ENCODE data around the gene WNT3A. TPM values are rescaled to one million over a fixed set of nuclear protein-coding genes. Genes with fewer than 3 reads are reported as not detected.

WNT3A gene
- total and polyA plus RNA-seq, 9 of the 15 experiments (the other 6 are each of a cell fraction or from before 2014, with no cell fraction given), result not detected

DNA sequence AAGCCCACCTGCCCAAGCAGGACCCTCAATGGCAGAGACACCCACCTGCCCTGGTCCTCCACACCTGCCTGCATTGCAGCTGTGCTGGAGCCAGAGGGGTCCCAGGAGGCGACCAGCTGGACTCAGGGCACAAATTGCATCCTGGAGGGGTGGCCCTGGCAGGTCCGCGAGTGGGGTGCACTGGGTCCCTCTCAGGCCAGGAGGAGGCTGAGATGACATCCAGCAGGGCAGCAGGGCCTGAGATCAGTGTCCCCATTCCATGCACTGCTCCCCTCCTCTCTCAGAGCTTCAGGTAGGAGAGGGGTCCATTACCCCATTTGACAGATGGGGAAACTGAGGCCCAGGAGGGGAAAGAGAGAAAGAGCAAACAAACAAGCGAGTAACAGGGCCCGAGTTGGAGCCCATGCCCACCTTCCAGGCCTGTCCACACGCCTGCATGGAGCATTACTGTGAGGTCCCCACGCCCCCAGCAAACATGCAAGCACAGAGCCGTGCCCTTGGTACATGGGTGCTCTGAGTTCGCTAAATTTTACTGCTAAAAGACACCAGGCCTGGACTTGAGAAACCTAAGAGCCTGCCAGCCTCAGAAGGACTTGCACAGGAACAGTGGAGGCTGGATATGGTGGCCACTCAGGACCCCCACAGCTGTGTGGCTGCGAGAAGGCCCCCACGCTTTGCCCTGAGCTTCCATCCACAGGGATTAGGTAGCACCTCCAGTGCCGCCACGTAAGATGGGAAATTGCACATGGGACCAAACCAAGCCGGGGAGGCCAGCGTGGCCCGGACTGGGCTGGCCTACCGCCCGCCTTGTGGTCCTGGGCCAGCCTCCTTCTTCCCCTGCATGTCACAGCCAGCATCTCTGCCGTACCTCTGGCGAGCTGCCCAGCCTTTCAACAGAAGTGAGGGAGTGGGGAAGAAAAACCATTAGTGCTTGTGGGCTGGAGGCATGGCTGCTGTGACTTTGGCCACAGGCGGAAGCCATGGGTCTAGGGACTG lies 7.4 kb downstream of the WNT3A start:
- no peak overlapping the region for H3K4me3 ChIP-seq
- no TSS peak for BruUV-seq (replicated peaks)
- H3K4me1 ChIP-seq (replicated peaks in 1 of 2; ENCODE audit: control insufficient read depth in 2 of 2, insufficient read depth in 2 of 2, low read length in 2 of 2), result peaks cover 0 to 22% of the 10 kb centered on the region in 2 experiments; a peak in 2 of 5 replicates
- peaks cover 48 to 96% of the 10 kb centered on the region in 2 experiments for H3K27me3 ChIP-seq (ENCODE audit: control insufficient read depth in 2 of 2, insufficient read depth in 2 of 2, low read length in 2 of 2)
- H2AFZ ChIP-seq (ENCODE audit: low read depth, low read length), result no peak overlapping the region
- no peaks in the 10 kb centered on the region for H3K36me3 ChIP-seq (ENCODE audit: control insufficient read depth, insufficient read depth, low read length)
- 4% methylated on average over 21 of the region's 21 CpGs for WGBS (ENCODE audit: insufficient coverage, low coverage, missing lambda C conversion rate)
- H3K27ac ChIP-seq (ENCODE audit: extremely low read depth, low read depth, low read length), result no peak overlapping the region
- peak; percentile 57 for ATAC-seq
- intact Hi-C loops (cut with micrococcal nuclease) (no loop called here), in situ Hi-C loops (cut with MboI) (no loop called here)
- H3K9ac ChIP-seq (ENCODE audit: insufficient read depth in 1 of 2, low read depth in 2 of 2, low read length in 2 of 2), result peak overlapping the region in 1 of 2 experiments; percentile 5; a peak in 1 of 4 replicates
- H3K9me1 ChIP-seq (ENCODE audit: control insufficient read depth, insufficient read depth, low read length), result peaks cover 3% of the 10 kb centered on the region
- FAIRE-seq, result no peak
- no peaks in the 10 kb centered on the region for H3K9me3 ChIP-seq (replicated peaks; ENCODE audit: control insufficient read depth, insufficient read depth, low read depth, low read length)
- H3K79me2 ChIP-seq (ENCODE audit: control insufficient read depth, insufficient read depth, low read length), result no peaks in the 10 kb centered on the region
- peak in 3 of 4 experiments; percentile 10 to 48 (median 46) for DNase-seq (ENCODE audit: extremely low read depth in 1 of 4, low spot score in 3 of 4)
- H3K4me2 ChIP-seq (ENCODE audit: insufficient read depth, low read length), result no peak overlapping the region
- ChIA-PET POLR2A (interaction anchor here (0.6 kb wide), 2 partner anchors 183 to 220 kb away, joined by 3 to 5 read pairs; no protein-coding TSS in a partner anchor), CTCF (ENCODE audit: low intra/inter-chr PET ratio) (no interaction called here)
- H4K20me1 ChIP-seq (replicated peaks; ENCODE audit: control insufficient read depth, insufficient read depth, low read length), result peaks cover 4% of the 10 kb centered on the region; the same call in 1 of the 2 replicates
- TF ChIP-seq ESRRB (CRISPR knock-in tag; IDR thresholded peaks at IDR 0.05; ENCODE audit: borderline replicate concordance) (no peak), SAFB2 (IDR thresholded peaks at IDR 0.05; ENCODE audit: borderline replicate concordance, low read depth, low read length, severe bottlenecking) (no peak), TAF7 (tag; IDR thresholded peaks at IDR 0.05) (no peak), ZNF121 (CRISPR knock-in tag; conservative IDR thresholded peaks at IDR 0.05) (no peak), ZFPM2 (CRISPR knock-in tag; IDR thresholded peaks at IDR 0.05) (no peak), KAT2B (IDR thresholded peaks at IDR 0.05; ENCODE audit: low read depth, low read length) (no peak), POLR2G (IDR thresholded peaks at IDR 0.05; ENCODE audit: low read depth, low read length) (no peak), NCOA6 (IDR thresholded peaks at IDR 0.05) (no peak), ZFP1 (CRISPR knock-in tag; IDR thresholded peaks at IDR 0.05) (no peak), ZNF780A (CRISPR knock-in tag; IDR thresholded peaks at IDR 0.05) (no peak)
- TF ChIP-seq, protein P1, sequence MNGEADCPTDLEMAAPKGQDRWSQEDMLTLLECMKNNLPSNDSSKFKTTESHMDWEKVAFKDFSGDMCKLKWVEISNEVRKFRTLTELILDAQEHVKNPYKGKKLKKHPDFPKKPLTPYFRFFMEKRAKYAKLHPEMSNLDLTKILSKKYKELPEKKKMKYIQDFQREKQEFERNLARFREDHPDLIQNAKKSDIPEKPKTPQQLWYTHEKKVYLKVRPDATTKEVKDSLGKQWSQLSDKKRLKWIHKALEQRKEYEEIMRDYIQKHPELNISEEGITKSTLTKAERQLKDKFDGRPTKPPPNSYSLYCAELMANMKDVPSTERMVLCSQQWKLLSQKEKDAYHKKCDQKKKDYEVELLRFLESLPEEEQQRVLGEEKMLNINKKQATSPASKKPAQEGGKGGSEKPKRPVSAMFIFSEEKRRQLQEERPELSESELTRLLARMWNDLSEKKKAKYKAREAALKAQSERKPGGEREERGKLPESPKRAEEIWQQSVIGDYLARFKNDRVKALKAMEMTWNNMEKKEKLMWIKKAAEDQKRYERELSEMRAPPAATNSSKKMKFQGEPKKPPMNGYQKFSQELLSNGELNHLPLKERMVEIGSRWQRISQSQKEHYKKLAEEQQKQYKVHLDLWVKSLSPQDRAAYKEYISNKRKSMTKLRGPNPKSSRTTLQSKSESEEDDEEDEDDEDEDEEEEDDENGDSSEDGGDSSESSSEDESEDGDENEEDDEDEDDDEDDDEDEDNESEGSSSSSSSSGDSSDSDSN (IDR thresholded peaks at IDR 0.05; ENCODE audit: borderline replicate concordance in 1 of 2, low read depth in 2 of 2, low read length in 2 of 2), result 0 out of 4 replicates have a peak, but pooled peaks of 1 of the 2 experiments have one; percentile 20
- TF ChIP-seq, protein P2, sequence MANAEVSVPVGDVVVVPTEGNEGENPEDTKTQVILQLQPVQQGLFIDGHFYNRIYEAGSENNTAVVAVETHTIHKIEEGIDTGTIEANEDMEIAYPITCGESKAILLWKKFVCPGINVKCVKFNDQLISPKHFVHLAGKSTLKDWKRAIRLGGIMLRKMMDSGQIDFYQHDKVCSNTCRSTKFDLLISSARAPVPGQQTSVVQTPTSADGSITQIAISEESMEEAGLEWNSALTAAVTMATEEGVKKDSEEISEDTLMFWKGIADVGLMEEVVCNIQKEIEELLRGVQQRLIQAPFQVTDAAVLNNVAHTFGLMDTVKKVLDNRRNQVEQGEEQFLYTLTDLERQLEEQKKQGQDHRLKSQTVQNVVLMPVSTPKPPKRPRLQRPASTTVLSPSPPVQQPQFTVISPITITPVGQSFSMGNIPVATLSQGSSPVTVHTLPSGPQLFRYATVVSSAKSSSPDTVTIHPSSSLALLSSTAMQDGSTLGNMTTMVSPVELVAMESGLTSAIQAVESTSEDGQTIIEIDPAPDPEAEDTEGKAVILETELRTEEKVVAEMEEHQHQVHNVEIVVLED (CRISPR knock-in tag; IDR thresholded peaks at IDR 0.05), result no peak
- TF ChIP-seq, protein P3, sequence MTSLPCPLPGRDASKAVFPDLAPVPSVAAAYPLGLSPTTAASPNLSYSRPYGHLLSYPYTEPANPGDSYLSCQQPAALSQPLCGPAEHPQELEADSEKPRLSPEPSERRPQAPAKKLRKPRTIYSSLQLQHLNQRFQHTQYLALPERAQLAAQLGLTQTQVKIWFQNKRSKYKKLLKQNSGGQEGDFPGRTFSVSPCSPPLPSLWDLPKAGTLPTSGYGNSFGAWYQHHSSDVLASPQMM (CRISPR knock-in tag; IDR thresholded peaks at IDR 0.05), result no peak
- TF ChIP-seq, protein P4, sequence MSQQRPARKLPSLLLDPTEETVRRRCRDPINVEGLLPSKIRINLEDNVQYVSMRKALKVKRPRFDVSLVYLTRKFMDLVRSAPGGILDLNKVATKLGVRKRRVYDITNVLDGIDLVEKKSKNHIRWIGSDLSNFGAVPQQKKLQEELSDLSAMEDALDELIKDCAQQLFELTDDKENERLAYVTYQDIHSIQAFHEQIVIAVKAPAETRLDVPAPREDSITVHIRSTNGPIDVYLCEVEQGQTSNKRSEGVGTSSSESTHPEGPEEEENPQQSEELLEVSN (IDR thresholded peaks at IDR 0.05; ENCODE audit: borderline replicate concordance in 1 of 2, extremely low read depth in 1 of 2, insufficient read depth in 1 of 2, insufficient read length in 1 of 2, low read depth in 1 of 2, low read length in 1 of 2, poor library complexity in 1 of 2, severe bottlenecking in 1 of 2), result no peak
